ENCODE results near the gene PATZ1.

PATZ1 gene

GRCh38 chr22:31288496-31289240 lies 57.5 kb downstream of the PATZ1 start:
- no peak for TF ChIP-seq TEAD4 (IDR thresholded peaks at IDR 0.05)
- no peak for TF ChIP-seq YY1 (IDR thresholded peaks at IDR 0.05; ENCODE audit: low read depth)
- TF ChIP-seq ZBTB7A (IDR thresholded peaks at IDR 0.05; ENCODE audit: low read depth), result no peak

GRCh38 chr22:31287818-31288495 lies 58.2 kb downstream of the PATZ1 start:
- no peak for TF ChIP-seq REST (IDR thresholded peaks at IDR 0.05; ENCODE audit: low read depth)
- TF ChIP-seq TAF1 (IDR thresholded peaks at IDR 0.05; ENCODE audit: low read depth), result no peak
- TF ChIP-seq USF1 (IDR thresholded peaks at IDR 0.05), result no peak

DNA sequence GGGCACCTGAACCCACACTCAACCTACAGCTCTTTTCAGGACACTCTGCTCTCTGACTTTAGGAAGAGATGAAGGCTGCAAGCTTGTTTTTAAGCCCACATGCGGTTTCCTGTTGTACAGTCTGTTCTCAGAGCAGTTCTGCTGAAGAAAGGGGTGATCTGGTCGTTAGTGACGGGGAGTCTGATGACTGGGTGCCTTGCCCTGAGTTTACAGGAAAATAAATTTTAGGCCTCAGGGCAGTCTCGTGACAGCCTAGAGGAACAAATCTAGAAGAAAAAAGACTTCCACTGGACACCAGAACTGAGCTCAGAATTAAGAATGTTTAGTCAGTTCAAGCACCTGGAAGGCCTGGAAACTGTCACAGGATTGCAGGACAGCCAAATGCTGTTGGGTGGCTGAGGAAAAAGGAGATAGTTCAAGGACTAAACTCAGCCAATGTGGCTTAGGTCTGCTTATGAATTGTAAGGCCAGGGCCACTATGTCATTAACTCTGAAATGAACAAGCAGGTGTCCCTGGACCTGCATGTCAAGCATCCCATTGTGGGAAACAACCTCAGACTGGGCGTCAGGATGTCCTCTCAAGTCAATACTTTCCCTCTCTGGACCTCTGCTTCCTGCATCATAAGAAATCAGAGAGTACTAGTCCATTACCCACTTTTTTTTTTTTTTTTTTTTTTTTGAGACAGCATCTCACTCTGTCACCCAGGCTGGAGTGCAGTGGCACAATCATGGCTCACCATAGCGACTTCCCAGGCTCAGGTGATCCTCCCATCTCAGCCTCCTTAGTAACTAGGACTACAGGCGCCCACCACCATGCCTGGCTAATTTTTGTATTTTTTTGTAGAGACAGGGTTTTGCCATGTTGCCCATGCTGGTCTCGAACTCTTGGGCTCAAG lies 59.5 kb downstream of the PATZ1 start:
- TF ChIP-seq CEBPB (IDR thresholded peaks at IDR 0.05), result no peak
- no peak for TF ChIP-seq REST (IDR thresholded peaks at IDR 0.05; ENCODE audit: low read depth)
- TF ChIP-seq ZBTB7A (IDR thresholded peaks at IDR 0.05; ENCODE audit: low read depth), result no peak
- no peak for TF ChIP-seq FOXM1 (IDR thresholded peaks at IDR 0.05; ENCODE audit: borderline replicate concordance, low read depth)
- TF ChIP-seq RAD21 (IDR thresholded peaks at IDR 0.05; ENCODE audit: low read depth), result no peak

DNA sequence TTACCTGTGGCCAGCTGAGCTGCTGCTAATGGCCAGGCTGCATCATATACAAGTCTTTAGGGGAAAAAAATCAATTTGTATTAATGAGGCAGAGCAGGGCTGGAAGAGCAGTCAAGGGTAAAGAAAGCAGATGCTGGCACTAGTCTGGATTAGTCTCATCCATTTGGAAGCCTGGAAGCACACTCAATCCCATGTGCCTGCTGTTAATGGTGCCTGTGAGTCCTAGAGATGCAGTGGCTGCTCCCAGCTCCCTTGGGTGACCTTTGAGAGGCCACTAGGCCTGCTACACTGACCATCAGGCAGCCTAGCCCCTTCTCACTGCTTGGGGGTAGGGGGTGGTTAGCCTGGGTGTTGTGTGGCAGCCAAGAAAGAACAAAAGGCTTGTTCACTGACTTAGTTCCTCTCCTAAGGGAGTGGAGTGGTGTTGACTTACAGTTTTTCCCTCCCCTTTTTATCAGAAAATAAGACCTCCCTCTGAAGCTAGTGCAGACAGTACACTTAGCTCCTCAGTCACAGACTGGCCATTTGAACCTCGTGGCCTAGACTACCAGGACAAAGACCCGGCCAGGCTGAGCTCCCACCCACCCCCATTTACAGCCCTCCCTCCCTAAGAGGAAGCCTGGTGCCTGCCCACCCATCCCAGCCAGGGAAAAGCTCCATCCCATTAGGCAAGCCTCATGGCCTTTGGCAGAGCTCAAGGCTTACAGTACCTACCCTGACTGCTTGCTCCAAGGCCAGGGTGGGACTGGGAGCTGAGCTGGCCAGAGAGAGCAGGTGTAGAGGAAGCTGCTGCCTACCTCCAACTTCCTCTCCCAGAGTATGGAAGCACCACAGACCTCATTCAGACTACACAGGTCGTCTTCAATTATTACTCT lies 61.6 kb downstream of the PATZ1 start:
- TF ChIP-seq, protein P1, sequence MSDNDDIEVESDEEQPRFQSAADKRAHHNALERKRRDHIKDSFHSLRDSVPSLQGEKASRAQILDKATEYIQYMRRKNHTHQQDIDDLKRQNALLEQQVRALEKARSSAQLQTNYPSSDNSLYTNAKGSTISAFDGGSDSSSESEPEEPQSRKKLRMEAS (IDR thresholded peaks at IDR 0.05), result no peak
- TF ChIP-seq CREB1 (IDR thresholded peaks at IDR 0.05; ENCODE audit: low read depth), result no peak

DNA sequence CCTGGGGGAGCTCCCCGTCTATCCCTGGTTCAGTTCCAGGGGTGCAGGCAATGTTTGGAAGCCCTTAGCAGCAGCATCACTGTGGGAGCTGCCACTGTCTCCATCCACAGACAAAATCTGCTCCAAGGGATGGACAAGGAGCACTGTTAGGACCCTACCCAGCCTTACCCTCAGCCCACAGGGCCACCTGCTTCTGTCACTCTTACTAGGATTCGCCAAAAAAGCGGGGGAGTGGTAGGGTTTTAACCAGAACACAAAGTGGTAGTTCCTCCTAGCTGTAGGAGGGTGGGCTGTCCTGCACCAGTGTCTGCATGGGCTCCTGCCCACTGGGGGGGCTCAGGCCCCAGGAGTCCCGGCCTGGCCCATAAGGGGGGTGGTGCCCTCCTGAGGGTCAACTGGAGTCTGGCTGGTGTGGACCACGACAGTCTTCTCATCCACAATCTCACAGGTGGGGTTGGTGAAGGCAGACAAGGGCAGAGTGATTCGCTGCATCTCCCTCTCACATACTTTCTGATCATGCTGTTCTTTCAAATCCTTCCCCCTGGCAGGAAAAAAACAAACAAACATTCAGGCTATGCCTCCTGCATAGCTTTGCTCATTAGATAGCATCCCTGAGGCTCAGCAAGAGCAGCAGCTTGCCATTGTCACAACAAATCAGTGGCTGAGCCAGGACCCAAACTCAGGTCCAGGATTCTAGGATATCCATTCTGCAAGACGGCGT lies 63.2 kb downstream of the PATZ1 start:
- TF ChIP-seq YY1 (IDR thresholded peaks at IDR 0.05; ENCODE audit: low read depth) (no peak), TCF12 (IDR thresholded peaks at IDR 0.05; ENCODE audit: low read depth) (no peak), NFIC (IDR thresholded peaks at IDR 0.05) (no peak), USF1 (IDR thresholded peaks at IDR 0.05) (no peak), CEBPB (IDR thresholded peaks at IDR 0.05) (no peak), ZBTB7A (IDR thresholded peaks at IDR 0.05; ENCODE audit: low read depth) (no peak), EP300 (IDR thresholded peaks at IDR 0.05; ENCODE audit: borderline replicate concordance) (no peak), TAF1 (IDR thresholded peaks at IDR 0.05; ENCODE audit: low read depth) (no peak), TEAD4 (IDR thresholded peaks at IDR 0.05) (no peak), REST (IDR thresholded peaks at IDR 0.05; ENCODE audit: low read depth) (no peak), EGR1 (IDR thresholded peaks at IDR 0.05) (no peak)
- TF ChIP-seq, protein P1 (IDR thresholded peaks at IDR 0.05), result no peak

All from Ishikawa (cell line).